Right renal cortex interstitium (tissue), 3 donors: ENCODE data around the gene TREM2. TPM values are rescaled to one million over a fixed set of nuclear protein-coding genes. Genes with fewer than 3 reads are reported as not detected.
"Not testable (repeated sequence)": the region's sequence is repeated elsewhere in the genome, so short reads cannot be mapped to it uniquely, and the experiment has no call there.

Source experiments
- DNase-seq, 3 donors: peaks; one replicate each; pipeline ENCODE4 v3.0.0-alpha.2; 2013; ENCODE audit warnings: low read depth in 3 of 3, low spot score in 2 of 3
- polyA plus RNA-seq, 3 donors: library from polyadenylated mRNA; unstranded; fragments of 120-200 nt; gene quantifications; one replicate each; pipeline ENCODE4 v1.2.1, GENCODE V29; 2013; ENCODE audit not compliant: insufficient read length in 3 of 3

The TREM2 gene
- under 1 TPM; 0.29 to 0.59 (median 0.31) TPM for polyA plus RNA-seq

DNA sequence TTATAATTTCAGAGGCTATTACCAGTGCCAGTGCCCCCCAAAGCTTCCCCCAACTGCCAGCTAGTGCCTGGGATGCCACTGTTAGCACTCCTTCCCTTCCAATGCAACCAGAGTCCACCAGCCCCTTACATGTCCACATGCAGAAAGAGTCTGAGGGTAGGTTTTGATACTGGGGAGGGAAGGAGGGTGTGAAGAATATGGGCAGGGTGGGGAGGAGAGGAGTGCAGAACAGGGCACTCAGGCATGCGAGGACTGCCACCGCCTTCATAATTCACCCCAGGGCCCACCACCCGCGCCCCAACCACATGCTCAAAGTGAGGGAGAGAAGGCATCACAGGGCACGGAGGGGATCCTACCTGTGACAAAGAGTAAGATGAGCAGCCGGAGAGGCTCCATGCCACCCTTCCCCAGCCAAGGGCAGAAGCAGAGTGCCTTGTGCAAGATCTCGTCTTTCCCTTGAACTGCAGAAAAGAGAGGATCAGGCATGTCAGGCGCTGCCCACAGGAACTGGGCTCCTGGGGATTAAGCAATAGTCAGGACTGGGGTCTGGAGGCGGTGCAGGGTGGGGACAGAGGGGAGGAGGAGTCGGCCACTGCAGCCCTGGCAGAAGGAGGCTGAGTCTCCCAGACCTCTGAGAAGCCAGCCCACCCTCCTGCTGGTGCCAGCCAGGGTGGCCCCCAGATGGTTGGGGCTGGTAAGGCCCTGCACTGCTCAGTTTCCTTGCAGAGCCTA lies at the start of gene TREM2:
Gene TREM2 (minus strand): TSS at position 430 of the 732 bp plus-strand sequence. CDS start 34 bp downstream, at position 396.
- DNase-seq = no peak

DNA sequence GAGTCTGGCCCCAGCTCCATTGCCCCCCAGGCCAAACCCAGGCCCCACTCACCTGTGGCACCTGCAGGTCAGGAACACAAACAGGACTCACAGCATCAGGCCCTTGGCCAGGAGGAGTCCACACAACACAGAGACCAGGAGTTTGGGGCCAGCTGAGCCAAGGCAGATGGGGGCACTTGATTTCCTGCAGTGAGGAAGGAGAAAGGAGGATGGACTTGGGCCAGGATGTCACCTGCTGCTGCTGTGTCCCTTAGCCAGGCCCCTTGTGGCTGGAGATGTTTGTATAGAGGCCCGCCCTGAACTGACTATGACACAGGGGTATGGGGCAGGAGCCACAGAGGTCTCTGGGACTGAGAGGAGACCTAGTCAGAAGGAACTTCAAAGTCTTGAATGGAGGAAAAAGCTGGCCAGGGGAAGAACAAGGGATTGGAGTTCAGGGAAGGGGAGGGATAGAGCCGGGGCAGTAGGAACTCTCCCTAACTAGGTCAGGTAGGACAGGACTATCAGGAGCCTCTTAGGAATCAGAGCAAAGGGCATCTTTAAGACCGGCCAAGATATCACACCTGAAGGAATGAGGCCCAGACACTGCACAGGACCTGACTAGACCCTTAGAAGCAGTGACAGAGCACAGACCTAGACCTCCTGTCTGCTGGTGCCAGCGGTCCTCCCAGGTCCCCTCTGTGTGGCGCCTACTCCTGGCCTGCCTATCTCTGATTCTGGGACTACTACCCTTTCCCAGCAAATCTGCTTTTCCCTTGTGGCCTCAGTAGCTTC lies 46.8 kb upstream of the TREM2 start:
- DNase-seq = no peak

DNA sequence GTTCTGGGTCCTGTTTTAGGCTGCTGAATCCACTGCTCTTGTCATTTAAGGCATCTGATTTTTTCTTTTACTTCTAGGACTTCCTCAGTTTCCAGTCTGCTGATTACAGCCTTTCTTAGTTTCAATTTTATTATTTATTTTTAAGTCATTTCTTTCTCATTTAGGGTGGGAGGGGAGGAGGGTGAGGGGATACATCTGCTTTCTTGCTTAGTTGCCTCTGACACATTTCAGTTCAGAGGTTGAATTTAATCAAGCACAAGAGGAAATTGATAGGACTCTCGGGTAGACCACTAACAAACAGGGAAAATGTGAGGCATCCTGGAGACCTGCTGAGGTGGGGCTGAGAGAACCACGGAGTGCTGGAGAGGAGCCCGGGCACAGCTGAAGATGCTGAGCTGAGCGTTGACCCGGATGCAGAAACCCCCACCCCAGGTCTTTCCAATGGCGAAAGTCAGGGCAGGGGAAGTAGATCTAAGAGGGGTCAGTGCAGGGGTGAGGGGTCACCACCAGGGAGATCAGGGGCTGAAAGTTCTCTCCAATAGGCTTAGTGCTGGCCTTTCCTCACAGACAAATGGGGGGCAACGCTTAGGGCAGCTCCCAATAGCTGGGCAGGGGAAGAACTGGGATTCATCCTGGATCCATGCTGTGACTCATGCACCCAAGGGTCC lies 45.7 kb upstream of the TREM2 start:
- DNase-seq = no peak

DNA sequence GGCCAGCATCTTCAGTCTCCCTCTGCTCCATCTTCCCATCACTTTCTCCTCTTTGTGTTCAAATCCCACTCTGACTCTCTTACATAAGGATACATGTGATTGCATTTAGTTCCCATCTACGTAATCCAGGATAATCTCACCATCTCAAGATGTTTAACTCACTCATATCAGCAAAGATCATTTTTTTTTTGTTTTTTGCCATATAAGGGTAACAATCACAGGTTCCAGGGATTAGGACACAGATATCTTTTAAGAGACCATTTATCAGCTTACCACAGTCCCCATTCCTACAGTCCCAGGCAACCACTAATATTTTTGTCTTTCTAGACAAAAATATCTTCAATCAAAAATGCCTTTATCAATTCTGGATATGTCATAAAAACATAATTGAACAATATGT lies 41.2 kb upstream of the TREM2 start:
- DNase-seq = no peak

DNA sequence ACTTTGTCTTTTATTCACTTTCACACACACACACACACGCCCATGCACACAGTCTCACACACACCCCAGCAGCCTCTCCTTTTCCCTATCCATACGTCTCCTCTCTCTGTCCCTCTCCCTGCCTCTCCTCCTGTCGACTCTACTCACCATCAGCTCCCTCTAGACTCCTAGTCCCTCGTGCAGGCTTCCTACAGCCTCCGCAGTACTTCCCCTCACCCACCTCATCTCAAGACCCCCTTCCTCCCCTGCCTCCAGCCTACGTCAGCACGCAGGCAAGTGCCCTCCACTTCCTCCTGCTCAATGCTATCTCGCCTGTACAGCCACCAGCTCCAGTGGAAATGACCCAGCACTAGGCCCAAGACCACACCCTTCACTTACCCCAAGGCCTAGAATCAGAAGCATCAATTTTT lies 38.9 kb upstream of the TREM2 start:
- DNase-seq = no peak

DNA sequence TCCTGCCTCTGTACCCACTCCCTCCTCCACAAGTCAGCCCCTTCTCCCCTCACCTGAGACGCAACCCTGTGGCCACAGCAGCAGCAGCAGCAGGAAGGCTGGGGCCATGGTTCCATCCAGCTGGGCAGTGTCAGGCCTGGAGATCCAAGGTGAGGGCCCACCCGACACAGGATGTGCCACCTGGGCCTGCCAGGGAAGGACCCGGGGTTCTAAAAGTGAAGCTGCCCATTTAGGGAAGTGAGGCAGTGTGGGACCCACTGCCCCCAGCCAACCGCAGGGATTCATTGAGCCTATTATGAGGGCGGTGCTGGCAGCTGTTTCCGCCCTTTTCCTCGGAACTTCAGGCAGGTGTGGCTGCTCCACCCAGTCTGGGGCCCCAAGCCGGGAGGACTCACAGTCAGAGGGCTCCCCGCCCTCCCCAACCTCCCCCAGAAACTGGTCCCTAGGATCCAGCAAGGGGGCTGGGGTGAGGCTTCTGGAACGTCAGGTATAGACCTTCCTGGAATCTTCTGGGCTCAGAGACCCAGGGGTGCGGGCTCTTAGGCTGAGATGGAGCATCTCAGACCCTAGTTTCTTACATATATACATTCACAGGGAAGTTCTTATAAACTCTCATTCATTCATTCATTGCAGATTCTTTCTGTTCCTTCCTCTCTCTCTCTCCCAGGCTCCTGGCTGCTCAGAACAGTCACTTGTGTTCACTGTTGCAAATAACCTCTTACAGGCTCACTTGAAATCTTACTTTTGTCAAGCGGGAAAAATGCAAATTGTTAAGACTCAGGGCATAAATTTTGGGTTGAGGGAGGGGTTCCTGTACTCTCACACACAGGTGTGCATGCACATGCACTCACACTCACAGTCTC lies 38.2 kb upstream of the TREM2 start, which contains the start of gene TREML2:
Gene TREML2 (minus strand): TSS at position 249 of the 863 bp plus-strand sequence. CDS start 141 bp downstream, at position 108.
- DNase-seq = no peak

DNA sequence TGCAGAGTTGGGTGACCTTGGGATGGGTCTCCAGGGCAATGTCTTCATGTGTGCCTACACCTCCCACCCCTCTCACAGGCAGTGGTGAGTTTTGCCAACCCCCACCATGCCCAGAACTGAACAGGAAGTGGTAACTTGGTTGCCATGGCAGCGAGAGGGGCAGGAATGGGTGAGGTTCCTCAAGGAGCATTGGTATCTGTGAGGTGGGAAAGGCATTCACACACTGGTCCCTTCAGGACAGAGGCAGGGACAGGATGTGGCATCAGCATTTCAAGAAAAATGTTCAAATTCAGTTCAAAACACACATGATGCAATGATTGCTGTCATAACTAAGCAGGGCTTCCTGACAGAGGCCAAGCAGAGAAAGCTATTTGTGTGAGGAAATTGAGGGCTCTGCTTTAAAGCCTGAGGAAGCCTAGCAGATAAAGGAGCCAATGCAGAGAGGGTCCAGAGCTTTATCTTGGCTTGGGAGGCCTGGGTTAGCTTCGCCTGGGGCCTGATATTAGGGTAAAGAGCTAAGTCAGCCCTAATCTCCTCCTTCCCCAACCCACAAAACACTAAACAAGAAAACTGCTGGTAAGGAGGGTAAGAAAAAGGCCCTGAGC lies 37.5 kb upstream of the TREM2 start:
- no peak for DNase-seq

DNA sequence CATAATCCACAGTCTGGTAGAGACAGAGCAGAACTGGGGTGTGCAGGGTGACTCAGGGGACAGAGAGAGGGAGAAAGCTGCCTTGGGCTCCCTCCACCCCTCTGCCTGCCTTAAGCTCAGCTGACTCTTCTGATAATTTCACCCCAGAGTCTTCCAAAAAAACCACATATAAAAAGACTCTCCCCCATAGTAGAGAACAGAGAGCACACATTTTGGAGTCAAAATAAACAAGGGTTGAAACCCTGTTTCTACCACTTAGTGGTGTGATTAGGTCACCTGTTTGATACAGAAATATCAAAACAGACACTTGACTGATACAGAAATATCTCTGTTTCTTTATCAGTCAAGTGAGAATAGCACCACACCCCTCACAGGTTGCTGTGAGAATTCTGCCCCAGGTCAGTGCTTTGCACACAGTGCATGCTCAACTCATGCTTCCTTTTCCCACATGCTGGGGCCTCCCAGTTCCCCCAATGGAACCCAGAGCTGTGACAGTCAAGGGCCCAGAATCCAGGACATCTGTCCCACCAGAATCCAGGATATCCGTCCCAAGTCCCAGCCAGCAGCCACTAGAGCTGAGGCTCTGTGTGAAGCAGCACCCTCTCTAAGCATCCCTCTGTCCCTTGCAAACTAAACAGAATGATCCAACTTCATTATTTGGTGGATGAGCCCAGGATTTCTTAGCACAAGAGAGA lies 36.8 kb upstream of the TREM2 start:
- DNase-seq = no peak

DNA sequence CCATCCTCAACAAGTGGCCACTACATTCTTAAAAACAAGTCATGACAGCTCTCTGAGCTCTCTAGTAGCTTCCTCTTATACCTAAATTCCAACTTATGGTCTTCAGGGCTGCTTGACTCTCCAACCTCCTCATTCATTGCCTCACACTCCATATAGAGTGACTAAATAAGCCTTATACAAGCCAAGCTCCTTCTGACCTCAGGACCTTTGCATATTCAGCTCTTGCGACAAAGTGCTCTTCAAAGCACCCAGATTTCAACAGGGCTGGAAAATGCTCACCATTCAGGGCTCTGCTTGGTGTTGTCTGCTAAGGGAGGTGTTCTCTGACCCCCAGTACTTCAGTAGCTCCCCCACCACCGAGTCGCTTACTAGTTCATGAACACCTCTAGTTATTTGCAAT lies 34.3 kb upstream of the TREM2 start:
- no peak for DNase-seq

DNA sequence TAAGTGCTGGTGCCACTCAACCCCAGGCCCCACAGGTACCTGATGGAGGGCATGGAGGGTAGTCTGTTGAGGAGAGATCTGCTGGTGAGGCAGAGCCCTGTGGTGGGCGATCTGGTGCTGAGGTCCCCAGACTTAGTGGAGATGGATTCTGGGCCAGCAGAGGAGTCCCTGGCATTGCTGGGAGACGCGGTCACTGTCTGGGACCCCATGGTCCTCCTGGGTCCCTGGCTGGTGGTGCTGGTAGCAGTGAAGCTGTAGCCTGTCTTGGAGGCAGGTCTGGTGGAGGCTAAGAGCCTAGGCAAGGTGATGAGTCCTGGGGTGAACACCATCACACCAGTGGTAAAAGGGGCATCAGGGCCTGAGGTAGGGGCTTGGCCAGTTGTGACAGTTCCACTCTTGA lies 31.5 kb upstream of the TREM2 start:
- DNase-seq = no peak

DNA sequence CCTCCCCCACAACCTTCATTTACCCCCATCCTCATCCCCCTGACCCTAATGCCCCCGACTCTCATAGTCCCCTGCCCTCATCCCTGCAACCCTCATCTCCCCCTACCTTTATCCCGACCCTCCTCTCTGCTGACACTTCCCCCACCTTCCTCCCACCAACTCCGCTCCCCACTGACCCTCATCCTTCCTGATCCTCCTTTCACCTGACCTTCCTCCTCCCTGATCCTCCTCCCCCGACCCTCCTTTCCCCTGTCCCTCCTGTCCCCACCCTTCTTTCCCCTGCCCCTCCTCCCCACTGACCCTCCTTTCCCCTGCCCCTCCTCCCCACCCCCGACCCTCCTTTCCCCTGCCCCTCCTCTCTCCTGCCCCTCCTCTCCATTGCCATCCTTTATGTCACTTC lies 31.0 kb upstream of the TREM2 start:
- DNase-seq = no peak

DNA sequence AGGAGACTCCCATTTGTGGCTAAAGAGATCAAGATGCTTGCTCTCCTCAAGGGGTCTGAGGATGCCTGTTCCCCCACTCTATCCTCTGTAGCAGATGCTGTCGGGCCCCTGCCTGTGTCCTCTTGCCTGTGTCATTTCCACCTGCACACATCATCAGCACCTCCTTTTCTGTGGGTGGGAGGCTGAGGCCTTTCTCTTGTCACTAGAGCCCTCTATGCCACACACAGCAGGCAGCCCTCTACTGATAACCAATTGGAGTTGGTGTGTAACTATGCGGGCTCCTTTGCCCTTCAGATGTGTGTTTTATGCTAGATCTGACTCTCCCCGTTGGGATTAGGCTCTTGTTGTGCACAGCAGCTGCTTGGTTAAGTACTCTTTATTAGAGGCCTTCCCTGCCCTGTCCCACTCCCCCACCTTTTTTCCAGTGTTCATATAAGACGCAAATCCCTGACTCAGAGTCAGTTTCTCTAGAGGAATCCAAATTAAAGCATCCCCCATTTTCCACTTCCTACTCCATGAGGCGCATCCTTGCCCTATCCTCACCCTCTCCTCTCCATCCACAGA lies 30.3 kb upstream of the TREM2 start:
- DNase-seq = no peak

DNA sequence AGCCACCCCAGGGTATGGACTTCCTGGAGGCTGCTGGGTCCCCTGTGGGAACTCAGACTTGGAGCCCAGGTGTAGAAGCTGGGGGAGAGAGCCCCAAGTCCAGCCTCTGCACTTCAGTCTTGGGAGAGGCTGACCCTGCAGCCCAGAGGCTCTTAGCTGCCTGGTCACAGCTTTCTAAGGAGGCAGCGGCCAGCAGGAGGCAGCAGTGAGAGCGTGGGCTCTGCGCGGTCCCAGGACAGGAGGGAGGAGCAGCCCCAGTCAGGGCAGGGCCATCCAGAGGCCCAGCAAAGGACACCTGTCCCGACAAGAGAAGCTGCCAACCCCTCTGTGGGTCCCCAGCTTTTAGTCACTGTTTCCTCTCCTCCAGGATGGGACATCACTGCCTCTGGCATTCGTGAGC lies 28.7 kb upstream of the TREM2 start:
- no peak for DNase-seq

DNA sequence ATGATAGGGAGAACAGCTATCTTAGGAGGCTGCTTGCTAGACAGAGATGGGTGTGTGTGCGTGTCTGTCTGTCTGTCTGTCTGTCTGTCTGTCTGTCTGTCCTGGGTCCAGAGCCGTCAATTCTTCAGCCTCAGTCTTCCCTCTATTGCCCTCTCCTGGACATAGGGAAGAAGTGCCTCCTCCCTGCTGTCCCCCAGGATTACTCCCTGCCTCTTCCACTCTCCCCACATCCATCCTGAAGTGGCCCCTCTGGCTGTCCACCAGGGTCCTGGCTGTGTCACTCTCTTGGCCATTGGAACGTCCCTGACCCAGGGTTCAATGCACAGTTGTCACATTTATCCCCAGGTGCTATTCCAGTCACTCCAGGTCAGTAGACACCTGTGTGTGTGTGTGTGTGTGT lies 27.9 kb upstream of the TREM2 start:
- no peak for DNase-seq

DNA sequence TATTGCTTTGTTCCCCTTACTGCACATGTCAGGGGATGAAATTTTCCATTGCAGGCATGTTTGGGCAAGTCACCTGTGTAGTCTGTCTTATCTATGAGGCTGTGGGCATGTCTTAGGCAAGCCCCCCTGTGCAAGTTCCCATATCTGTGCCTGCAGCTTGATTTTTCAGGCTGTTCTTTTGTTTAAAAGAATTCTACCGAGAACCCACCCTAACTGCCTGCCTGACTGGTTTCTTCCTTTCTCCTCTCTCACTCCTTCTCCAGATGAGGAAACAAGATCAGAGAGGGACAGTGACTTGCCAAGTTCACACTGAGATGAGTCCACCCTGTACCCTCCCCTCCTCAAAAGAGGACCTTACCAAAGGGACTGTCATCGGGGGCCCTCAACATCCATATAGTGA lies 27.1 kb upstream of the TREM2 start:
- DNase-seq = no peak

DNA sequence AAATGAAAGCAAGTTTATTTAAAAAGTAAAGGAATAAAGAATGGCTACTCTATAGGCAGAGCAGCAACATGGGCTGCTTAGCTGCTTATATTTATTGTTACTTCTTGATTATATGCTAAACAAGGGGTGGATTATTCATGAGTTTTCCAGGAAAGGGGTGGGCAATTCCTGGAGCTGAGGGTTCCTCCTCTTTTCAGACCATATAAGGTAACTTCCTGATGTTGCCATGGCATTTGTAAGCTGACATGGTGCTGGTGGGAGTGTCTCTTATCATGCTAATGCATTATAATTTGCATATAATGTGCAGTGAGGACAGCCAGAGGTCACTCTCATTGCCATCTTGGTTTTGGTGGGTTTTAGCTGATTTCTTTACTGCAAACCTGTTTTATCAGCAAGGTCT lies 26.1 kb upstream of the TREM2 start:
- DNase-seq = not testable (repeated sequence)

DNA sequence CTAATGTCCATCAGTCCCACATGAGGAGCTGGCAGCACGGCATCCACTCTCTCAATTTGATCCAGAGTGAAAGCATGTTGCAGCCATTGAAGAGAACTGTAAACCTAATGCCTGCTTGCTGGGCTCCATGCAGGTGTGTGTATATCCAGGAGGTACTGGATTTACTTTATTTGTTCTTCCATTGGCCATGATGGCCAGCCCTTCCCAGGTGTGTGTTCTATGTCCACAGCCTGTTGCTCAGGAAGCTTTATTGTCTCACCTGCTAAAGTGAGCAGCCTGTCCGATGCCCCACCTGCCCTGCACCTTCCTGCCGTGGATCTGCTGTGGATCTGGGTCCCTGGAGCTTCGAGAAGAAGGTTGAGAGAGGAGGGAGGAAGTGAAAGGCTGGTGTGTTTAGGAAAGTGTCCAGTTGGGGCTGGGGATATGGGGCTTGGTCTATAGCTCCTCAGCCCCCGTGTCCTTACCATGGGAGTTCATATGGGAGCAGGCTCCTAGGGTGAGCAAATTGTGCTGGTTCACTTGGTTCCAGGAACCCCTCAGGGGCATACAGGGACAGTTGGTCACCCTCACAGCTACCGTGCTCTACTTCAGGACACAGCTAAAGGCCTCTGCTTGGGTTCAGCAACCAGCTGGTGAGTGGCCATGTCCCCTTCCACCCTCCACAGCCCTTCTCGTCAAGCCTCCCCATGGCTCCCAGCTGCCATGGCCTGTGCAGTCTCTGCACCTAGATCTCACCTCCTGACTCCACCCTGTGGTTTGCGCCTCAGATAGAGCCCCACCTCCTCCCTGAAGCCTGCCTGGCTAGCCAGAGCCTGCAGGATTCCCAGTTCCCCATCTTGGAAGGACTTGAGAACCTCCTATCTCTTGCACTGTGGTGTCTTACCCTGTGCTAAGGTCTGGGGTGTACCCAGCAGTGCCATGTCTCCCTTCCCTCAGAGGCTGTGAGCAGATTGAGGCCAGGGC lies 25.3 kb upstream of the TREM2 start:
- no peak for DNase-seq

DNA sequence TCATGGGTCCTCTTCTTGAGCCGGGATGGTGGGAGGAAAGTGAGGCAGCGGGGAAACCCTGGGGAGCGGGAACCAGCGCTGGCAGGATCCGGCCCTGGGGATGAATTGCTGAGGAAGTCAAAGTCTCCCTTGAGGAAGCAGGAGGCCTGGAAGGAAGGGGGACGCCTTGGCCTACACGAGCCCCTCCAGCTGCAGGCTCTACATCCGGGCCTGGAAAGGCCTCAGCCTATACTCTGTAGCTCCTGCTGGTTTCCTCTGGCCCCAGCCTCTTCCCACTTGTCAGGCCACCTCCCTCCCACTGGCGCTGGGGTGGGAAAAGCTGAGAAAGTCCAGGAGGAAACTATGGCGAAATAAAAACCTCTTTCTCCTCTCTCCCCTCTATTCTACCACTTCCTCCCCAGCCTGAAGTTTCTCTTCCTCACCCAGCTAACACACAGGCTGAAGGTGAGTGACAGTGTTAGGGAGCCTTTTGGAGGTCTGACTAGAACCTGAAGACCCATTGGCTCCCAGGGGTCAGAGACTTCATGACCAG lies 23.2 kb upstream of the TREM2 start:
- DNase-seq = no peak
